K562 treated with DMSO at 1 percent for 48 hours (cell line): ENCODE results near the gene IL25. TPM values are rescaled to one million over a fixed set of nuclear protein-coding genes. Genes with fewer than 3 reads are reported as not detected.

Source experiments
- total RNA-seq: library from RNA; unstranded; fragments of 300-600 nt; gene quantifications from 2 replicates; pipeline ENCODE4 v1.2.3, GENCODE V29; 2022; ENCODE audit warnings: low replicate concordance; ENCODE audit errors: extremely low read depth

IL25 gene
- total RNA-seq = not detected in 2 replicates

DNA sequence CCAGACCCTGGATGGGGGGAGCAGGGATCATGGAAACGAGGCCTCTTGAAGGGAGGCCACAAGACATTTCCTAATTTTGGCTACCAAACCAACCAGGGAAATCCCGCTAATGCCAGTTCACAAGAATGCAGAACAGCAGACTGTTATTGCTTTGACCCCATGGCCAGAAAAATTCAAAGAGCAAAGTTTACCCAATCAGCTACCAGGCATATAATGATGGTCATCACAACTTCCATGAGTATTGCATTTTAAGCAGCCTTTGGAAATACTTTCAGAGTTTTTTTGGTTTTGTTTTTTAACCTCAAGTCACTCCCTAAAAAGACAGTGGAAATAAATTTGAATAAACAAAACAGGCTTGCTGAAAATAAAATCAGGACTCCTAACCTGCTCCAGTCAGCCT lies at the start of gene IL25:
Gene IL25, plus strand, starts transcription at position 301 of the 400 bp plus-strand sequence.

DNA sequence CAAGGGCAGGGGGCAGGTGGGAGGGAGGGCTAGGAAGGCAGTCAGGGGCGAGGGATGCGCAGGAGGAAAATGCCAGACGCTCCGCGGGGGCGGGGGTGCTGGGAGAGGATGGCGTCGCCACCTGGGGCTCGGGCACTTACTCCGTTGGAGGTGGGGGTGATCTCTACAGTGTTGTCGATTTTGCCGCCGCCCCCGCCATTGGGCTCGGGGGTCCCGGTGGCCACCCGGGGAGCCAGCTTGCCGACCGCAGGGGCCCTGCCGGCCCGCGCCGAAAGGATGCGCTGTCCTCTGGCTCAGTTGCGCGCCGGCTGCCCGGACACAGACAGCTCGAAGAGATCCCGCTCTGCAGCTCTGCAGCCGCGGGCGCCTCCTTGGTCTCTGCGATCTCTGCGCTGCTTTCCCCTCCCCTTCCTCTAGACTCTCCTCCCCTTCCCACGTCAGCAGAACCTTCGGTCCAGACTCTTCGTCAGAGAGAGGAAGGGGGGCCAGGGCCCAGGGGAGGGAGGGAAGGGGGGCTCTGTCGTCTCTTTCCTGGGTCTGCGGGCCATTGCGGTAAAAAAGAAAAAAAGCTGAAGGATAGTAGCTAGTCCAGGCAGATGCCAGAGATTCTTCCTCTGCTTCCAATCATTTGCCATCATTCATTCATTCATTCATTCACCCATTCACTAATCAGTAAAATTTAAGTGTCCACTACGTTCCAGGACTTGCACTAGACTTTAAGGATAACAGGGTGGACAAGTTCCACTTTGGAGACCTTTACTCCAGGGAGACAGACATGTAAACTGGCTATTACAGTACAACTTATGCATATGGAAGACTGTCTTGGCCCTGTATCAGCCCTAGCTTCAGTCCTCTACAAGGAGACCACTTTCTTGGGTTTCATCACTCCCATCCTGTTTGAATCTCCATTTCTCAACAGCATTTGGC lies 19.8 kb upstream of the IL25 start, which contains the start of gene SLC22A17:
Gene SLC22A17, minus strand, starts transcription at position 382 of the 927 bp plus-strand sequence.

DNA sequence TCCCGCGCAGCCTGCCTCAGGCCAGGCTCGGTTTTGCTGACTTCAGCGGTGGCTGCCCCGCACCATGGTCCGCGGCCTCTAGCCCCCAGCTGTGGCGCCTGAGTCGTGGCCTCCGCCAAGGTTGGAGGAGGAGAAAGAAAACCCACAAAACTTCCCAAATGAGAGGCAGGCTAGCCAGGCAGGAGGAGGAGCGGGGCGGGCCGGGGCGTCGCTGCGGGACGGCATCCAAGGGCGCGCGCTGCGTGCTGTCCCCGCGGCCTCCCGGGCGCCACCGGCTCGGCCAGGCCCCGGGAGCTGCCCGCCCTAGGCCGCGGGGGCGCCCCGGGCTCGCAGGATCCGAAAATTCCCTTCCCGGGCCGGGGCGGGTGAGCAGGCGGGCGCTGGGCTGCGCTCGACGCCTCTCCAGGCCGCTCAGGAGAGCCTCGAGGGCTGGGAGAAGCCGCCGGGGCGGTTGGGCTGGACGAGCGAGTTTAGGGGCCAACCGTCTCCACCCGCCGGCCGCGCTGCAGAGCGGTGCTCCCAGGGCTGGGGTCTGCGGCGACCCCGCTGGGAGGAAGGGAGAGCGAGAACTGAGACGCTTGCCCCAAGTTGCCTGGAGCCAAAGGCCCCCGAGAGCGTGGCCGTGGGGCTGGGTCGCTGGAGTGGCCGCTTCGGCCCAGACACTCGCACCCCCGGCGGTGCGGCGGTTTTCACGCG lies 7.4 kb upstream of the IL25 start, which contains the start of gene EFS:
Gene EFS, minus strand, starts transcription at position 137 of the 696 bp plus-strand sequence. CDS start 147 bp downstream, outside the sequence.

DNA sequence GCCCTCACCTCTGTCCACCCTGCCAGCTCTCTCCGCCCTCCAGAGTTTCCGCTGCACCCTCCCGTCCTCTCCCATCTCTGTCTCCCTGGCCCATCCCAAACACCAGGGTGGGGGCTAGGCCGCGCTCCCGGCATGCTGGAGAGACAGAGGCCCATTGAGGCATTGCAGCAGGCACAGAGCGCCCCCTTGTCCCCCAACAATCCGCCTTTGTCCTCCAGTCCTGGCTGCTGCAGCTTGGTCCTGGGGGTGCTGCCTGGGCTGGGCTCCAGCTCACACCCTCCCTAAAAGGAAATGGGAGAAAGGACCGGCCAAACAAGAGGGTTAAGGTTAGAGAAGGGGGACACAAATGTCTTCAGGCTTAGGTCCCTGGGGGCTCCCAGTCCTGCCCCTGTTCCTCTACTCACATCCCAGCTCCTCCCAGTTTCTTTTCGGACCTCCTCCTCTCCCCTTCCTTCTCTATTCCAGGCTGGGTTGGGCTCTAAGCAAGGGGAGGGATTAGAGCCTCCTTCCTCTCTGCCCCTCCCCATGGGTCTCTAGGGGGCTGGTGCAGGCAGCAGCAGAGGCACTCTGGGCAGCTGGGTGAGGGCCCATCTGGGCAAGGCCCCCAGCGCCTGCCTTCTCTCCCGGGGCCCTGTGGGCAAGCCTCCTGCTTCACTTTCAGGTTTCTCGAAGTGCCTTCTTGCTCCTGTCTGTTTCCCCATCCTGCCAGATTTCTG lies 4.0 kb downstream of the IL25 start, which contains the start of gene CMTM5:
Gene CMTM5, plus strand, starts transcription at position 565 of the 716 bp plus-strand sequence. CDS start 206 bp downstream, outside the sequence.

DNA sequence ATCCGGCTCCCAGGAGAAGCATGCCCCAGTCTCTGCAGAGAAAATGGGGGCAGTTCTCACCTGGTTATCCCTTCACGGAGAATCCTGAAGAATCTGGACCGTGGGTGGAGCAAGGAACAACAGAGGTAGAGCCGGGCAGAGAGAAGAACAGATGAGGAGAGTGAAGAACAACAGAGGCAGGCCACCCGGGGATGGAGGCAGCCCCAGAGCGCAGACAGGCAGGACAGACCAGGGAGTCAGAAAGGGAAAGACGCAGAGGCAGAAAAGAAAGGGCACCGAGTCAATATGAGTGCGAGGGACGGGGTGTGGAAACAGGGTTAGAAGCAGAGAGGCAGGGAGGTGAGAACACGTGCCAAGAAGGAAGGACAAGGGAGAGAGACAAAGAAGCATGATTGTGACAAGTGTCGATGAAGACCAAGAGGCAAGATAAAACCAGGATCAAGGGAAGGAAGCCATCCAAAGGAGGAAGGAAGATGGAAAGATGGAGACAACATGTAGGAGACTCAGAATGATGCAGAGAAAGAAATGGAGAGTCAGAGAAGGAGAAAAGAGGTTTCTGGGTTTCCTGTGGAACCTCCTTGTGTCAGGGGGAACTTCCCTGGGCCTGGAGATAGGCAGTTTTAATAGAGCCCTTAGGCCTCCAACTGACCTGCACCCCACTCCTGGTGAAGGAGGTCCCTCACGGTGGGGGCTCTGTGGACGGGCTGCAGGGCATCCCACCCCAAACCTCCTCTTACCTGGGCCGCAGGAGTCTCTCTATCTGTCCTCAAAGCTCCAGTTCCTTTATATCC lies 35.1 kb downstream of the IL25 start, which contains the start of gene MYH6:
Gene MYH6, minus strand, starts transcription at position 758 of the 791 bp plus-strand sequence. CDS start 1,050 bp downstream, outside the sequence.

Other genes starting within 250 kb of the IL25 start
- not detected in 2 replicates for gene SLC7A8, start 189.1 kb upstream of the IL25 start, total RNA-seq
- not detected in 2 replicates for gene RNF212B, start 134.9 kb upstream of the IL25 start, total RNA-seq
- gene HOMEZ, start 86.7 kb upstream of the IL25 start, total RNA-seq = not detected in 2 replicates
- gene PPP1R3E, start 70.0 kb upstream of the IL25 start, total RNA-seq = not detected in 2 replicates
- not detected in 2 replicates for gene BCL2L2, start 66.0 kb upstream of the IL25 start, total RNA-seq
- gene PABPN1, start 51.4 kb upstream of the IL25 start, total RNA-seq = not detected in 2 replicates
- not detected in 2 replicates for gene SLC22A17, start 19.9 kb upstream of the IL25 start, total RNA-seq
- not detected in 2 replicates for gene EFS, start 7.6 kb upstream of the IL25 start, total RNA-seq
- gene CMTM5, start 4.2 kb downstream of the IL25 start, total RNA-seq = not detected in 2 replicates
- gene MYH6, start 35.5 kb downstream of the IL25 start, total RNA-seq = not detected in 2 replicates
- gene MYH7, start 62.9 kb downstream of the IL25 start, total RNA-seq = not detected in 2 replicates
- gene NGDN, start 96.9 kb downstream of the IL25 start, total RNA-seq = not detected in 2 replicates
- not detected in 2 replicates for gene ZFHX2, start 179.0 kb downstream of the IL25 start, total RNA-seq
- gene THTPA, start 183.5 kb downstream of the IL25 start, total RNA-seq = not detected in 2 replicates
- gene AP1G2, start 195.0 kb downstream of the IL25 start, total RNA-seq = not detected in 2 replicates
- not detected in 2 replicates for gene JPH4, start 206.0 kb downstream of the IL25 start, total RNA-seq